CD4-positive, alpha-beta memory T cell (primary cell): ENCODE measurements around the gene MYBL2. TPM values are rescaled to one million over a fixed set of nuclear protein-coding genes. Genes with fewer than 3 reads are reported as not detected.
A peak's percentile ranks its signal among the peaks of the same experiment; 100 is the strongest.
"Not testable (repeated sequence)": the region's sequence is repeated elsewhere in the genome, so short reads cannot be mapped to it uniquely, and the experiment has no call there.

ENCODE experiments used
- CTCF ChIA-PET: fragments of 350-600 bp; sonication (Branson Sonifier 250); formaldehyde crosslinking; loops from one replicate; lab custom pipeline; 2021; ENCODE audit warnings: inconsistent platforms; ENCODE audit not compliant: partially characterized antibody; lab: Charles Lee
- POLR2A ChIA-PET: fragments of 350-600 bp; sonication (Branson Sonifier 250); formaldehyde crosslinking; loops from one replicate; lab custom pipeline; 2021; ENCODE audit not compliant: partially characterized antibody; lab: Charles Lee
- DNase-seq, 5 donors: peaks; one replicate each; pipeline versions ENCODE4 v3.0.0 to v3.0.0-alpha.2; 2020 to 2022; ENCODE audit warnings: mixed read lengths in 1 of 5
- H3K27ac ChIP-seq: one replicate; pipeline ENCODE4 v1.7.0; 2013; ENCODE audit warnings: low read depth, low read length
- H3K27me3 ChIP-seq: 2 replicates; pipeline ENCODE4 v1.7.0; 2013; ENCODE audit warnings: mild to moderate bottlenecking, low read length, moderate library complexity; ENCODE audit not compliant: insufficient read depth
- H3K36me3 ChIP-seq: 2 replicates; pipeline ENCODE4 v1.7.0; 2013; ENCODE audit warnings: mild to moderate bottlenecking, low read length, moderate library complexity; ENCODE audit not compliant: insufficient read depth
- H3K4me1 ChIP-seq: 2 replicates; pipeline ENCODE4 v1.7.0; 2013; ENCODE audit warnings: mild to moderate bottlenecking, low read length, moderate library complexity; ENCODE audit not compliant: insufficient read depth
- H3K4me3 ChIP-seq, 2 donors: one replicate each; pipeline ENCODE4 v1.7.0; 2013; ENCODE audit warnings: low read length in 2 of 2, mild to moderate bottlenecking in 1 of 2
- H3K9me3 ChIP-seq, 2 donors: one replicate each; pipeline ENCODE4 v1.7.0; 2013; ENCODE audit warnings: low read length in 2 of 2, control low read depth in 1 of 2; ENCODE audit not compliant: control insufficient read depth in 1 of 2
- H3K27ac Mint-ChIP-seq, 7 donors: one replicate each; pipeline ENCODE4 v1.8.0; 2020 to 2021; ENCODE audit warnings: mixed read lengths in 7 of 7, mild to moderate bottlenecking in 6 of 7, inconsistent platforms in 3 of 7, moderate library complexity in 3 of 7
- H3K27me3 Mint-ChIP-seq, 2 donors: one replicate each; pipeline ENCODE4 v1.8.0; 2020 to 2021; ENCODE audit warnings: mixed read lengths in 2 of 2
- H3K36me3 Mint-ChIP-seq, 2 donors: one replicate each; pipeline ENCODE4 v1.8.0; 2020 to 2021; ENCODE audit warnings: mixed read lengths in 2 of 2, inconsistent platforms in 1 of 2, mild to moderate bottlenecking in 1 of 2
- H3K4me1 Mint-ChIP-seq, 4 donors: one replicate each; pipeline ENCODE4 v1.8.0; 2020 to 2021; ENCODE audit warnings: mixed read lengths in 4 of 4, mild to moderate bottlenecking in 1 of 4
- H3K4me3 Mint-ChIP-seq, 8 donors: one replicate each; pipeline ENCODE4 v1.8.0; 2020 to 2021; ENCODE audit warnings: mixed read lengths in 8 of 8, mild to moderate bottlenecking in 7 of 8, moderate library complexity in 6 of 8, inconsistent platforms in 3 of 8
- H3K9me3 Mint-ChIP-seq, 8 donors: one replicate each; pipeline ENCODE4 v1.8.0; 2020 to 2021; ENCODE audit warnings: mixed read lengths in 8 of 8, mild to moderate bottlenecking in 5 of 8, inconsistent platforms in 3 of 8, moderate library complexity in 1 of 8
- intact Hi-C: fragments of 100-400 bp; cut with micrococcal nuclease; formaldehyde crosslinking; loops from one replicate; pipeline ENCODE4 v1.15.1; 2023
- polyA plus RNA-seq, 2 donors: library from polyadenylated mRNA; unstranded; fragments of 300-500 nt; fragmentation: Illumina TruSeq; gene quantifications; one replicate each; pipeline ENCODE4 v1.2.3, GENCODE V29; 2021
- total RNA-seq, 2 experiments: library from RNA; stranded (reverse); gene quantifications; one replicate each; pipeline ENCODE4 v1.2.3, GENCODE V29; 2021

MYBL2 gene
- total and polyA plus RNA-seq, 4 experiments from 2014 or later = 0.11 to 0.22 TPM; not detected in 2

- POLR2A ChIA-PET = no interaction called here
- no peaks in the 10 kb centered on the region for H3K9me3 Mint-ChIP-seq
- H3K4me3 ChIP-seq = no peak overlapping the region
- peaks cover 19 to 31% (median 21%) of the 10 kb centered on the region in 4 donors for H3K4me1 Mint-ChIP-seq
- intact Hi-C loops = loop anchor here (2.0 kb wide), 1 partner anchor 439 kb away; no protein-coding TSS in a partner anchor
- peaks cover 30% of the 10 kb centered on the region for H3K4me1 ChIP-seq
- no peaks in the 10 kb centered on the region for H3K36me3 Mint-ChIP-seq
- no peak for DNase-seq
- H3K27ac Mint-ChIP-seq = peak overlapping the region in 3 of 7 donors; percentile 51 to 78 (median 58)
- no peaks in the 10 kb centered on the region for H3K36me3 ChIP-seq
- H3K27ac ChIP-seq = no peak overlapping the region
- CTCF ChIA-PET = interaction anchor here (1.0 to 11.1 kb wide), 9 partner anchors 9 to 340 kb away, joined by 3 to 143 read pairs (median 5); no protein-coding TSS in a partner anchor
- no peaks in the 10 kb centered on the region for H3K27me3 ChIP-seq
- no peaks in the 10 kb centered on the region for H3K9me3 ChIP-seq
- peaks cover 0 to 27% of the 10 kb centered on the region in 2 donors for H3K27me3 Mint-ChIP-seq
- H3K4me3 Mint-ChIP-seq = peak overlapping the region in 2 of 8 donors; percentile 0 to 2
Observed at GRCh38 chr20:43751167-43752050, 84.5 kb downstream of the MYBL2 start.

DNA sequence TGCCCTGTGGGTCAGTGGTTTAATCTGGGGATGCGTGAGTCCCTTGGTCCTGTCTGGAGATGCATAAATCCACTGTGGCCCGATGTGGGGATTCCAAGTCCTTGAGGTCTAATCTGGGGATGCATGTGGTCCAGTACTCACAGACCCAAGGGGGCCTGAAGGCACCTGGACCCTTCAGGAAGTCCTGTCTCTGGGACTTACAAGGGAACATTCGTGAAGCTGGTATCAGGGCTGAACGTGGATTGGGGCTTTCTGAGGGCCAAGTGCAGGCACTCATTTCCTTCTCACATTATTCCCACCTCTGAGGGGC lies 85.1 kb downstream of the MYBL2 start:
- Histone ChIP-seq H3K36me3 (no peaks in the 10 kb centered on the region), H3K27ac (no peak overlapping the region), H3K27me3 (no peaks in the 10 kb centered on the region), H3K4me3 (no peak overlapping the region), H3K9me3 (no peaks in the 10 kb centered on the region), H3K4me1 (peaks cover 30% of the 10 kb centered on the region)
- H3K36me3 Mint-ChIP-seq = no peaks in the 10 kb centered on the region
- H3K9me3 Mint-ChIP-seq = no peaks in the 10 kb centered on the region
- H3K27ac Mint-ChIP-seq = peak overlapping the region in 2 of 7 donors; percentile 17 to 39
- peaks cover 19 to 31% (median 21%) of the 10 kb centered on the region in 4 donors for H3K4me1 Mint-ChIP-seq
- peaks cover 0 to 25% of the 10 kb centered on the region in 2 donors for H3K27me3 Mint-ChIP-seq
- H3K4me3 Mint-ChIP-seq = peak overlapping the region in 2 of 8 donors; percentile 5 to 34
- DNase-seq = no peak
- intact Hi-C loops = no loop called here
- ChIA-PET POLR2A (no interaction called here), CTCF (interaction anchor here (11.1 kb wide), 1 partner anchor 329 kb away, joined by 143 read pairs; no protein-coding TSS in a partner anchor)

DNA sequence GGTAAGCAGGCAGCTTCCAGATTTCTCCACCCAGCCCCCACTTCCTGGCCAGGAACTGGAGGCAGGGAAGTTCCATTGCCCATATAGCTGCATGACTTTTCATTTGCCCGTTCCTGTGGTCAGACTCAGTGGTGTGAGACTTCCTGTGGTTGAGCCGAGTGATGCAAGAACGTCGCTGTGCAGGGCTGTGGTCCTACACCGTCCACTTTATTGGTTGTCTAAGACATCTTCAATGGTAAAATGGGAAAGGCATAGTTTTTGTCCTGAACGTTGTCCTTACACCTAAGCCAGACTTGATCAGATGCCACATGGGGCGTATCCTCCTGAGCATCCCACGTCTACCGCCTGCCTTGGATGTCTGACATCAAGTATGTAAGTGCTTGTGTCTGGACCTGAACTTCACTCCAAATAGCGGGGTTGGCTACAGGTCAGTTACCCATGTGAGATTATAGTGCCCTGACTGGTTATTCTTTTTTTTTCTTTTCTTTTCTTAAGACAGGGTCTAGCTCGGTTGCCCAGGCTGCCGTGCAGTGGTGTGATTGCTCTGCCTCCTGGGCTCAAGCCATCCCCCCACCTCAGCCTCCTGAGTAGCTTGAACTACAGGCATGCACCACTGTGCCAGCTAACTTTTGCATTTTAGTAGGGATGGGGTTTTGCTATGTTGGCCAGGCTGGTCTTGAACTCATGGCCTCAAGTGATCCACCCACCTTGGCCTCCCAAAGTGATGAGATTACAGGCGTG lies 85.8 kb downstream of the MYBL2 start:
- Histone ChIP-seq H3K9me3 (no peaks in the 10 kb centered on the region), H3K27me3 (no peaks in the 10 kb centered on the region), H3K36me3 (no peaks in the 10 kb centered on the region), H3K4me3 (no peak overlapping the region), H3K27ac (no peak overlapping the region), H3K4me1 (peaks cover 30% of the 10 kb centered on the region)
- peak overlapping the region in 1 of 8 donors; percentile 31 for H3K4me3 Mint-ChIP-seq
- peak overlapping the region in 2 of 7 donors; percentile 12 to 42 for H3K27ac Mint-ChIP-seq
- H3K9me3 Mint-ChIP-seq = no peaks in the 10 kb centered on the region
- no peaks in the 10 kb centered on the region for H3K36me3 Mint-ChIP-seq
- peaks cover 19 to 31% (median 21%) of the 10 kb centered on the region in 4 donors for H3K4me1 Mint-ChIP-seq
- DNase-seq = no peak
- POLR2A ChIA-PET = no interaction called here
- intact Hi-C loops = no loop called here
- CTCF ChIA-PET = interaction anchor here (11.1 kb wide), 1 partner anchor 329 kb away, joined by 143 read pairs; no protein-coding TSS in a partner anchor
- H3K27me3 Mint-ChIP-seq = peaks cover 0 to 23% of the 10 kb centered on the region in 2 donors

GRCh38 chr20:43755390-43755789 lies 88.5 kb downstream of the MYBL2 start:
- Histone ChIP-seq H3K27me3 (no peaks in the 10 kb centered on the region), H3K27ac (no peak overlapping the region), H3K4me1 (peaks cover 21% of the 10 kb centered on the region), H3K36me3 (no peaks in the 10 kb centered on the region), H3K9me3 (no peaks in the 10 kb centered on the region), H3K4me3 (no peak overlapping the region)
- peaks cover 17 to 26% (median 20%) of the 10 kb centered on the region in 4 donors for H3K4me1 Mint-ChIP-seq
- ChIA-PET CTCF (interaction anchor here (11.1 kb wide), 1 partner anchor 326 kb away, joined by 143 read pairs; no protein-coding TSS in a partner anchor), POLR2A (no interaction called here)
- no peak for DNase-seq
- no peak overlapping the region for H3K4me3 Mint-ChIP-seq
- no peak overlapping the region for H3K27ac Mint-ChIP-seq
- H3K27me3 Mint-ChIP-seq = peaks cover 0 to 19% of the 10 kb centered on the region in 2 donors
- intact Hi-C loops = no loop called here
- no peaks in the 10 kb centered on the region for H3K9me3 Mint-ChIP-seq
- no peaks in the 10 kb centered on the region for H3K36me3 Mint-ChIP-seq

- Mint-ChIP-seq H3K4me3 (no peak overlapping the region), H3K36me3 (no peaks in the 10 kb centered on the region), H3K27ac (no peak overlapping the region), H3K4me1 (peaks cover 14 to 22% (median 17%) of the 10 kb centered on the region in 4 donors), H3K27me3 (peaks cover 0 to 16% of the 10 kb centered on the region in 2 donors), H3K9me3 (no peaks in the 10 kb centered on the region)
- no peak for DNase-seq
- no peaks in the 10 kb centered on the region for H3K27me3 ChIP-seq
- H3K9me3 ChIP-seq = no peaks in the 10 kb centered on the region
- H3K4me1 ChIP-seq = peaks cover 19% of the 10 kb centered on the region
- POLR2A ChIA-PET = no interaction called here
- no peaks in the 10 kb centered on the region for H3K36me3 ChIP-seq
- no peak overlapping the region for H3K4me3 ChIP-seq
- CTCF ChIA-PET = interaction anchor here (11.1 kb wide), 1 partner anchor 325 kb away, joined by 143 read pairs; no protein-coding TSS in a partner anchor
- intact Hi-C loops = no loop called here
- no peak overlapping the region for H3K27ac ChIP-seq
Observed at GRCh38 chr20:43755851-43756250, 88.9 kb downstream of the MYBL2 start.

- H3K4me3 ChIP-seq, H3K4me3 Mint-ChIP-seq, H3K4me1 Mint-ChIP-seq, H3K27ac ChIP-seq, H3K27me3 ChIP-seq, intact Hi-C loops, H3K27ac Mint-ChIP-seq, CTCF ChIA-PET, H3K36me3 Mint-ChIP-seq, H3K4me1 ChIP-seq, H3K9me3 Mint-ChIP-seq, POLR2A ChIA-PET, H3K9me3 ChIP-seq, H3K27me3 Mint-ChIP-seq, DNase-seq, H3K36me3 ChIP-seq: not testable (repeated sequence)
Observed at GRCh38 chr20:43757888-43758287, 91.0 kb downstream of the MYBL2 start.
